Measurements from ENCODE around the gene MAL.

The MAL gene

DNA sequence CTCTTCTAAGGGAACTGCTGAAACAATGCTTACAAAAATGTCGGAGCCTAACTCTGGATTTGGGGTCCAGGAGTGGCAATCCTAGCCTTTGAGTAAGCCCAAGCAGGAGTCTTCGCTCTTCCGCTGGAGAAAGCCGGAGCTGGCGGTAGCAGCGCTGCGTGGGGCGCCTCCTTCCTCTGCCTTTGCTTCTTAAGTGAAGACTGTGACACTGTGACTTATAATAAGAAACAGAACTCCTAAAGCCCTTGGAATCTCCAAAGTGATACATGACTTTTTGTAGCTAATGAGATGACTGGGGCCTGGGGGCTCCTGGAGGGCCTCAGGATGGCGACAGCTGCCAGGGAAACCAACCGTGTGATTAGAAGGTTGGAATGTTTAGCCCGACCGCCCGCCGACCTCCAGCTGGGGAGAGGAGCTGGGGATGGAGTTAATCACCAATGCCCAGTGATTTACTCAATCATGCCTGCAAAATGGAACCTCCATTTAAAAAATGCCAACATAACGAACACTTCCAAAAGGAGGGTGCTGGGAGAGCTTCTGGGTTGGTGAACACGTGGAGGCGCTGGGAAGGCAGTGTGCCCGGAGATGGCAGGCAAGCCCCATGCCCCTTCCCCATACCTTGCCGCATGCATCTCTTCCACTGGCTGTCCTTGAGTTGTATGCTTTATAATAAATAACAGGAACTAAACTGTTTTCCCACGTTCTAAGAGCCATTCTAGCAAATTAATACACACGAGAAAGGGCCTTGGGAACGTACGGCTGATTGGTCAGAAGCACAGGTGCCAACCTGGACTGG, 29.0 kb upstream of the MAL start:
- peaks cover 34% of the 10 kb centered on the region for H3K27me3 ChIP-seq (ENCODE audit: insufficient read depth, poor library complexity, severe bottlenecking)
- H3K27ac ChIP-seq (ENCODE audit: poor library complexity, severe bottlenecking): no peak overlapping the region
- H3K4me1 ChIP-seq (ENCODE audit: insufficient read depth, poor library complexity, severe bottlenecking): no peaks in the 10 kb centered on the region
- no peaks in the 10 kb centered on the region for H3K9me3 ChIP-seq (ENCODE audit: severe bottlenecking)
- DNase-seq (ENCODE audit: low spot score): no peak
- H3K36me3 ChIP-seq (ENCODE audit: low read depth): no peaks in the 10 kb centered on the region
- H3K4me3 ChIP-seq (ENCODE audit: severe bottlenecking): no peak overlapping the region
- ATAC-seq (ENCODE audit: low read depth): no peak
- TF ChIP-seq, protein P1, sequence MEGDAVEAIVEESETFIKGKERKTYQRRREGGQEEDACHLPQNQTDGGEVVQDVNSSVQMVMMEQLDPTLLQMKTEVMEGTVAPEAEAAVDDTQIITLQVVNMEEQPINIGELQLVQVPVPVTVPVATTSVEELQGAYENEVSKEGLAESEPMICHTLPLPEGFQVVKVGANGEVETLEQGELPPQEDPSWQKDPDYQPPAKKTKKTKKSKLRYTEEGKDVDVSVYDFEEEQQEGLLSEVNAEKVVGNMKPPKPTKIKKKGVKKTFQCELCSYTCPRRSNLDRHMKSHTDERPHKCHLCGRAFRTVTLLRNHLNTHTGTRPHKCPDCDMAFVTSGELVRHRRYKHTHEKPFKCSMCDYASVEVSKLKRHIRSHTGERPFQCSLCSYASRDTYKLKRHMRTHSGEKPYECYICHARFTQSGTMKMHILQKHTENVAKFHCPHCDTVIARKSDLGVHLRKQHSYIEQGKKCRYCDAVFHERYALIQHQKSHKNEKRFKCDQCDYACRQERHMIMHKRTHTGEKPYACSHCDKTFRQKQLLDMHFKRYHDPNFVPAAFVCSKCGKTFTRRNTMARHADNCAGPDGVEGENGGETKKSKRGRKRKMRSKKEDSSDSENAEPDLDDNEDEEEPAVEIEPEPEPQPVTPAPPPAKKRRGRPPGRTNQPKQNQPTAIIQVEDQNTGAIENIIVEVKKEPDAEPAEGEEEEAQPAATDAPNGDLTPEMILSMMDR (IDR thresholded peaks at IDR 0.05; ENCODE audit: poor library complexity, severe bottlenecking): no peak

GRCh38 chr2:94997981-94998930, 27.3 kb upstream of the MAL start:
- no peaks in the 10 kb centered on the region for H3K36me3 ChIP-seq (ENCODE audit: low read depth)
- H3K9me3 ChIP-seq (ENCODE audit: severe bottlenecking): no peaks in the 10 kb centered on the region
- TF ChIP-seq, protein P1 (IDR thresholded peaks at IDR 0.05; ENCODE audit: poor library complexity, severe bottlenecking): no peak
- ATAC-seq (ENCODE audit: low read depth) (no peak; the same call in 1 of the 3 replicates), DNase-seq (ENCODE audit: low spot score) (no peak)
- H3K27ac ChIP-seq (ENCODE audit: poor library complexity, severe bottlenecking): no peak overlapping the region
- H3K27me3 ChIP-seq (ENCODE audit: insufficient read depth, poor library complexity, severe bottlenecking): peaks cover 28% of the 10 kb centered on the region
- H3K4me3 ChIP-seq (ENCODE audit: severe bottlenecking): no peak overlapping the region
- H3K4me1 ChIP-seq (ENCODE audit: insufficient read depth, poor library complexity, severe bottlenecking): no peaks in the 10 kb centered on the region

GRCh38 chr2:94999431-94999883, 26.1 kb upstream of the MAL start:
- H3K27ac ChIP-seq (ENCODE audit: poor library complexity, severe bottlenecking): no peak overlapping the region
- H3K36me3 ChIP-seq (ENCODE audit: low read depth): no peaks in the 10 kb centered on the region
- TF ChIP-seq, protein P1 (IDR thresholded peaks at IDR 0.05; ENCODE audit: poor library complexity, severe bottlenecking): no peak
- DNase-seq (ENCODE audit: low spot score) (no peak), ATAC-seq (ENCODE audit: low read depth) (no peak)
- no peaks in the 10 kb centered on the region for H3K9me3 ChIP-seq (ENCODE audit: severe bottlenecking)
- no peak overlapping the region for H3K4me3 ChIP-seq (ENCODE audit: severe bottlenecking)
- no peaks in the 10 kb centered on the region for H3K4me1 ChIP-seq (ENCODE audit: insufficient read depth, poor library complexity, severe bottlenecking)
- H3K27me3 ChIP-seq (ENCODE audit: insufficient read depth, poor library complexity, severe bottlenecking): peaks cover 27% of the 10 kb centered on the region

GRCh38 chr2:95001051-95001562, 24.4 kb upstream of the MAL start:
- Histone ChIP-seq H3K4me1 (ENCODE audit: insufficient read depth, poor library complexity, severe bottlenecking) (no peaks in the 10 kb centered on the region), H3K36me3 (ENCODE audit: low read depth) (no peaks in the 10 kb centered on the region), H3K4me3 (ENCODE audit: severe bottlenecking) (no peak overlapping the region), H3K27me3 (ENCODE audit: insufficient read depth, poor library complexity, severe bottlenecking) (peaks cover 27% of the 10 kb centered on the region), H3K9me3 (ENCODE audit: severe bottlenecking) (no peaks in the 10 kb centered on the region), H3K27ac (ENCODE audit: poor library complexity, severe bottlenecking) (no peak overlapping the region)
- DNase-seq (ENCODE audit: low spot score) (peak; percentile 7), ATAC-seq (ENCODE audit: low read depth) (no peak)
- TF ChIP-seq, protein P1 (IDR thresholded peaks at IDR 0.05; ENCODE audit: poor library complexity, severe bottlenecking): no peak

Data from RWPE2 (cell line).